Measurements from ENCODE around the gene UNC93B1. TPM values are rescaled to one million over a fixed set of nuclear protein-coding genes. Genes with fewer than 3 reads are reported as not detected.

The UNC93B1 gene
- total RNA-seq, 1 experiment from 2014 or later = 75.5 TPM

DNA sequence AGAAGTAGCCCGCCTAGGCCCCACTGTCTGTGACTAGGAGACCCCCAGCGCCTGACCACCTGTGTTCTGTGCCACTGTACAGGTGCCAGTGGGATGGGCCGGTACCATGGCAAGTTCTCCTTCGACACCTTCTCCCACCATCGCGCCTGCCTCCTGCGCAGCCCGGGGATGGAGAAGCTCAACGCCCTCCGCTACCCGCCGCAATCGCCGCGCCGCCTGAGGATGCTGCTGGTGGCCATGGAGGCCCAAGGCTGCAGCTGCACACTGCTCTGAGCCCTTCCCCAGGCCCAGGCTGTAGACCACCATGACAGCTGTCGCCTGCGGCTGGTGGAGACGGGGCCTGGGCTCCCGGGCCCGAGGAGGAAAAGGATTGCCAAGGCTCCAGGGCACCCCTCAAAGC, 23.8 kb upstream of the UNC93B1 start:
- H3K4me2 ChIP-seq = peak overlapping the region; percentile 99
- no peak for TF ChIP-seq EZH2 (IDR thresholded peaks at IDR 0.05; ENCODE audit: low read depth)
- TF ChIP-seq, protein P1, sequence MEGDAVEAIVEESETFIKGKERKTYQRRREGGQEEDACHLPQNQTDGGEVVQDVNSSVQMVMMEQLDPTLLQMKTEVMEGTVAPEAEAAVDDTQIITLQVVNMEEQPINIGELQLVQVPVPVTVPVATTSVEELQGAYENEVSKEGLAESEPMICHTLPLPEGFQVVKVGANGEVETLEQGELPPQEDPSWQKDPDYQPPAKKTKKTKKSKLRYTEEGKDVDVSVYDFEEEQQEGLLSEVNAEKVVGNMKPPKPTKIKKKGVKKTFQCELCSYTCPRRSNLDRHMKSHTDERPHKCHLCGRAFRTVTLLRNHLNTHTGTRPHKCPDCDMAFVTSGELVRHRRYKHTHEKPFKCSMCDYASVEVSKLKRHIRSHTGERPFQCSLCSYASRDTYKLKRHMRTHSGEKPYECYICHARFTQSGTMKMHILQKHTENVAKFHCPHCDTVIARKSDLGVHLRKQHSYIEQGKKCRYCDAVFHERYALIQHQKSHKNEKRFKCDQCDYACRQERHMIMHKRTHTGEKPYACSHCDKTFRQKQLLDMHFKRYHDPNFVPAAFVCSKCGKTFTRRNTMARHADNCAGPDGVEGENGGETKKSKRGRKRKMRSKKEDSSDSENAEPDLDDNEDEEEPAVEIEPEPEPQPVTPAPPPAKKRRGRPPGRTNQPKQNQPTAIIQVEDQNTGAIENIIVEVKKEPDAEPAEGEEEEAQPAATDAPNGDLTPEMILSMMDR (conservative IDR thresholded peaks at IDR 0.05) = no peak
- H3K9me3 ChIP-seq (ENCODE audit: insufficient read depth, low read depth) = no peaks in the 10 kb centered on the region
- POLR2A ChIA-PET (ENCODE audit: unreplicated experiment) = no interaction called here
- no peaks in the 10 kb centered on the region for H4K20me1 ChIP-seq (ENCODE audit: insufficient read depth)
- H3F3A ChIP-seq (ENCODE audit: insufficient read depth, low read depth) = peaks cover 38% of the 10 kb centered on the region
- H3K36me3 ChIP-seq (ENCODE audit: low read depth) = no peaks in the 10 kb centered on the region
- no peak overlapping the region for H2AFZ ChIP-seq
- CTCF ChIA-PET = no interaction called here
- peaks cover 36% of the 10 kb centered on the region for H3K4me1 ChIP-seq (replicated peaks; ENCODE audit: insufficient read depth)
- DNase-seq = no peak
- peak overlapping the region; percentile 12; the same call in 1 of the 2 replicates for H3K4me3 ChIP-seq
- H3K27me3 ChIP-seq (ENCODE audit: insufficient read depth, low read depth) = no peaks in the 10 kb centered on the region
- intact Hi-C loops (cut with micrococcal nuclease; ENCODE audit: unreplicated experiment) = loop anchor here (2.0 kb wide), 1 partner anchor 17 kb away; the partner anchor contains the start of gene ALDH3B1
- no TSS peak for BruUV-seq (replicated peaks)
- peaks cover 46% of the 10 kb centered on the region for H3K79me2 ChIP-seq (ENCODE audit: low read depth)
- H3K9me2 ChIP-seq (ENCODE audit: insufficient read depth) = no peaks in the 10 kb centered on the region
- H3K27ac ChIP-seq = peak overlapping the region; percentile 87; the same call in 1 of the 2 replicates

DNA sequence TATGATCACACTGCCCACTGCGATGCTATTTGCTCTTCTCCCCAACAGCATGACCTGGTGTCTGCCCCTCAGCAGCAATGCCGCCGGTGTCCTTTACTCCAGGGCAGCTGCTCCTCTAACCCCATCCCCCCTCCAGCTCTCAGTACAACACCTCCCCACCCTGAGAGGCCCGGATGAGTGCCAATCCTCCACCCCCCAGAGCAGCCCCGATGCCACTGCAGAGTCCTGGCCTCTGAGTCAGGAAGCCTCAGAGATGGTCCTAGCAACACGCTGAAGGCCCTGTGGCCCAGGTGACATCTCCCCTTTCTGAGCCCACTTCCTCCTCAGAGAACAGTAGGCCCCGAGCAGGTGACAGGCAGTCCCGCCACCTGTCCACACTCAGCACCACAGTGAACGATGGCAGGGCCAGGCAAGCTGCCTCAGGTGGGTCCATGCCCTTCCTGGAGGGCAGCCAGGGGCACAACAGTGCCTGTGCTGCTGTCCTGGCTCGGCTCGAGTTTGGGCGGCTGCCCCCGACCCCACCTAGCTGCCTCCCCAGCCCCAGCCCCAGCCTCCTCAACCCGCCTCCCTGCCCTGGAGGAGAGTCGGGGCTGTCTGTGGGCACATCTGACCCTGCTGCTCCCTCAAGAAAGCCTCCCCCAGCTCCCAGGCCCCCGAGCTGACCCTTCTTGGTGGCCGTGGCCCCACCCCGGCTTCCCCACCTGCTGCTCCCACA, 22.7 kb upstream of the UNC93B1 start:
- H3K27me3 ChIP-seq (ENCODE audit: insufficient read depth, low read depth) = no peaks in the 10 kb centered on the region
- POLR2A ChIA-PET (ENCODE audit: unreplicated experiment) = interaction anchor here (0.6 kb wide), 1 partner anchor 16 kb away, joined by 4 read pairs; the partner anchor contains the start of gene ALDH3B1
- no peaks in the 10 kb centered on the region for H3K9me2 ChIP-seq (ENCODE audit: insufficient read depth)
- H3K4me3 ChIP-seq = no peak overlapping the region
- DNase-seq = no peak
- no peaks in the 10 kb centered on the region for H3K9me3 ChIP-seq (ENCODE audit: insufficient read depth, low read depth)
- H3F3A ChIP-seq (ENCODE audit: insufficient read depth, low read depth) = peaks cover 38% of the 10 kb centered on the region
- TF ChIP-seq, protein P1 (conservative IDR thresholded peaks at IDR 0.05) = no peak
- no peak for TF ChIP-seq EZH2 (IDR thresholded peaks at IDR 0.05; ENCODE audit: low read depth)
- peaks cover 35% of the 10 kb centered on the region for H3K79me2 ChIP-seq (ENCODE audit: low read depth)
- no TSS peak for BruUV-seq (replicated peaks)
- CTCF ChIA-PET = no interaction called here
- no peaks in the 10 kb centered on the region for H4K20me1 ChIP-seq (ENCODE audit: insufficient read depth)
- peaks cover 30% of the 10 kb centered on the region for H3K4me1 ChIP-seq (replicated peaks; ENCODE audit: insufficient read depth)
- no peak overlapping the region for H3K4me2 ChIP-seq
- intact Hi-C loops (cut with micrococcal nuclease; ENCODE audit: unreplicated experiment) = no loop called here
- no peaks in the 10 kb centered on the region for H3K36me3 ChIP-seq (ENCODE audit: low read depth)
- no peak overlapping the region for H2AFZ ChIP-seq
- no peak overlapping the region for H3K27ac ChIP-seq

DNA sequence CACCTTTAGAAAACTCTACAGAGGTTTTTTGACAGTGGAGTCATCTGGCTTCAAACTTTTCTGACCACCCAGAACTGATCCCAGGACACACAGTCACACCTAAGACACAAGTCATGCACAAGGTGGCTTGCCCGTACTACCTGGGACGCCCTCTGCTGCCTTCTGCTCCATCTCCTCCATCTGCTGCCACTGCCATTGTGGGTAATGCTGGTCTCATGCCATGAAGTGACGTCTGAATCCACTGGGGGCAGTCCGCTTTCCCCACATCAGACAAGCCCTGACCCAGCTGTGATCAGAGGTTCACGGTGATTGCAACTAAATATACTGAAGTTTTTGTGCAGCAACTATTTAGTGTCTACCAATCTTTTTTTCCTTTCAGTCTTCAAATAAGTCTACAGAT, 21.1 kb upstream of the UNC93B1 start:
- no peak for DNase-seq
- H3K27ac ChIP-seq = no peak overlapping the region
- intact Hi-C loops (cut with micrococcal nuclease; ENCODE audit: unreplicated experiment) = no loop called here
- H2AFZ ChIP-seq = no peak overlapping the region
- H3F3A ChIP-seq (ENCODE audit: insufficient read depth, low read depth) = peaks cover 49% of the 10 kb centered on the region
- no peak overlapping the region for H3K4me2 ChIP-seq
- POLR2A ChIA-PET (ENCODE audit: unreplicated experiment) = interaction anchor here (0.7 kb wide), 1 partner anchor 1624 kb away, joined by 6 read pairs; no protein-coding TSS in a partner anchor
- no peaks in the 10 kb centered on the region for H4K20me1 ChIP-seq (ENCODE audit: insufficient read depth)
- BruUV-seq (replicated peaks) = no TSS peak
- H3K79me2 ChIP-seq (ENCODE audit: low read depth) = peaks cover 25% of the 10 kb centered on the region
- no peaks in the 10 kb centered on the region for H3K9me2 ChIP-seq (ENCODE audit: insufficient read depth)
- CTCF ChIA-PET = no interaction called here
- TF ChIP-seq, protein P1 (conservative IDR thresholded peaks at IDR 0.05) = no peak
- TF ChIP-seq EZH2 (IDR thresholded peaks at IDR 0.05; ENCODE audit: low read depth) = no peak
- peaks cover 38% of the 10 kb centered on the region for H3K4me1 ChIP-seq (replicated peaks; ENCODE audit: insufficient read depth)
- H3K36me3 ChIP-seq (ENCODE audit: low read depth) = no peaks in the 10 kb centered on the region
- H3K27me3 ChIP-seq (ENCODE audit: insufficient read depth, low read depth) = no peaks in the 10 kb centered on the region
- no peaks in the 10 kb centered on the region for H3K9me3 ChIP-seq (ENCODE audit: insufficient read depth, low read depth)
- no peak overlapping the region for H3K4me3 ChIP-seq

All from PC-9 (cell line).